Endodermal cell (in vitro differentiated cells): ENCODE measurements around the gene GTSF1L. TPM values are rescaled to one million over a fixed set of nuclear protein-coding genes. Genes with fewer than 3 reads are reported as not detected.

Source experiments
- DNase-seq: peaks from one replicate; pipeline ENCODE4 v3.0.0-alpha.2; 2017
- H3K27ac ChIP-seq: 2 replicates; pipeline ENCODE4 v1.5.1; 2013; ENCODE audit warnings: mild to moderate bottlenecking, low read depth, low read length, moderate library complexity
- H3K27me3 ChIP-seq: 2 replicates; pipeline ENCODE4 v1.6.1; 2013; ENCODE audit warnings: mild to moderate bottlenecking, low read length, moderate library complexity; ENCODE audit not compliant: insufficient read depth, control insufficient read depth, poor library complexity, severe bottlenecking
- H3K36me3 ChIP-seq: 2 replicates; pipeline ENCODE4 v1.7.0; 2013; ENCODE audit warnings: mild to moderate bottlenecking, low read length, moderate library complexity; ENCODE audit not compliant: control insufficient read depth, insufficient read depth
- H3K4me1 ChIP-seq: one replicate; pipeline ENCODE4 v1.7.0; 2013; ENCODE audit warnings: low read length; ENCODE audit not compliant: control insufficient read depth, insufficient read depth
- H3K4me3 ChIP-seq: 2 replicates; pipeline ENCODE4 v1.5.1; 2013; ENCODE audit warnings: mild to moderate bottlenecking, low read length, moderate library complexity
- H3K9ac ChIP-seq: 2 replicates; pipeline ENCODE4 v1.6.1; 2013; ENCODE audit warnings: mild to moderate bottlenecking, low read length, moderate library complexity; ENCODE audit not compliant: poor library complexity, severe bottlenecking; ENCODE audit errors: extremely low read depth
- H3K9me3 ChIP-seq: 2 replicates; pipeline ENCODE4 v1.6.1; 2013; ENCODE audit warnings: mild to moderate bottlenecking, low read length, moderate library complexity; ENCODE audit not compliant: control insufficient read depth
- H3K27ac Mint-ChIP-seq: 2 replicates; pipeline ENCODE4 v1.8.0; 2020; ENCODE audit warnings: mixed read lengths
- H3K27me3 Mint-ChIP-seq: 2 replicates; pipeline ENCODE4 v1.8.0; 2021; ENCODE audit warnings: mild to moderate bottlenecking, mixed read lengths; ENCODE audit not compliant: insufficient read depth
- H3K36me3 Mint-ChIP-seq: 2 replicates; pipeline ENCODE4 v1.8.0; 2020; ENCODE audit warnings: low read depth, mixed read lengths
- H3K4me1 Mint-ChIP-seq: 2 replicates; pipeline ENCODE4 v1.8.0; 2020; ENCODE audit warnings: mixed read lengths
- H3K4me3 Mint-ChIP-seq: 2 replicates; pipeline ENCODE4 v1.8.0; 2020; ENCODE audit warnings: mild to moderate bottlenecking, moderate library complexity, mixed read lengths
- H3K9me3 Mint-ChIP-seq: 2 replicates; pipeline ENCODE4 v1.8.0; 2020; ENCODE audit warnings: mild to moderate bottlenecking, mixed read lengths
- WGBS, 2 experiments: methylation state at CpG; one replicate each; pipeline versions ENCODE4 v1.1.5 to v1.1.7; 2013; ENCODE audit warnings: missing lambda C conversion rate in 2 of 2, mixed read lengths in 1 of 2; ENCODE audit not compliant: insufficient coverage in 1 of 2, insufficient read length in 1 of 2; 5-methylcytosine and 5-hydroxymethylcytosine counted together
- total RNA-seq, 2 donors: library from RNA; stranded (reverse); fragmentation: NEBNext Ultra II Directional in 1 of 2; extraction: Animal tissue kit (Norgen Biotek cat#: 25700) in 1 of 2; gene quantifications; 2 replicates in 1 of 2; 3 replicates in 1 of 2; pipeline ENCODE4 v1.2.1, GENCODE V29; 2021
- TF ChIP-seq, protein P1 (sequence below): fragments of 200-600 bp; sonication (generic); conservative IDR thresholded peaks from 2 replicates; pipeline ENCODE4 v1.5.0; 2021; ENCODE audit warnings: antibody characterized with exemption, mild to moderate bottlenecking

The GTSF1L gene
- total RNA-seq, 2 donors from 2014 or later: not detected

DNA sequence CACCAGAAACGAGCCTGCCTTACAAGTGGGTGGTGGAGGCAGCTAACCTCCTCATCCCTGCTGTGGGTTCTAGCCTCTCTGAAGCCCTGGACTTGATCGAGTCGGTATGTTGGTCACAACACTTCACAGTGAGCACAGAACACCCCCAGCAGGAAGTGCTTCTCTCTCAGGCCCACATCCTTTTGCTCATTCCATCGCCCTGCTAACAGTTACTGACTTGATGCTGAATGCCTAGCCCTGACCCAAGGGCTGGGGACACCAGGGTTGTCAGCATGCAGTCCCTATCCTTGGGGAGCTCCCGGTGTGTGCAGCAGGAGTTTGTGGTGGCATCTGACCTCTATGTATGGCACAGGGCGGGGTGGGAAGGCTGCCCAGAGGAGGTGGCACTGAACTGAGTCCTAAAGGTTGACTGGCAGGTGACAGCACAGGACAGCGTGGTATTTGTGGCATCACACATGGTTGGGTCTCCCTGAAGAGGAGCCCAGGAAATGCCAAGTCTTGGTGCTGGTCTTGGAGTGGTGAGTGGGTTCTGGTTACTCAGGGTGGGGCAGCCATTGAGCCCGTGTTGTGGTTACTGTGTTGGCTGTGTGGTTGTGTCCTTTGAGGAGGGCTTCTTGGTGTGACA lies 26.7 kb downstream of the GTSF1L start:
- Histone ChIP-seq H3K4me3 (no peak overlapping the region), H3K27me3 (no peaks in the 10 kb centered on the region), H3K4me1 (no peaks in the 10 kb centered on the region), H3K9me3 (no peaks in the 10 kb centered on the region), H3K27ac (no peak overlapping the region), H3K36me3 (peaks cover 63% of the 10 kb centered on the region), H3K9ac (no peak overlapping the region)
- Mint-ChIP-seq H3K27me3 (no peaks in the 10 kb centered on the region), H3K4me3 (no peak overlapping the region), H3K36me3 (peaks cover 58% of the 10 kb centered on the region), H3K9me3 (no peaks in the 10 kb centered on the region), H3K27ac (peak overlapping the region; percentile 48), H3K4me1 (no peaks in the 10 kb centered on the region)
- no peak for DNase-seq
- TF ChIP-seq, protein P1, sequence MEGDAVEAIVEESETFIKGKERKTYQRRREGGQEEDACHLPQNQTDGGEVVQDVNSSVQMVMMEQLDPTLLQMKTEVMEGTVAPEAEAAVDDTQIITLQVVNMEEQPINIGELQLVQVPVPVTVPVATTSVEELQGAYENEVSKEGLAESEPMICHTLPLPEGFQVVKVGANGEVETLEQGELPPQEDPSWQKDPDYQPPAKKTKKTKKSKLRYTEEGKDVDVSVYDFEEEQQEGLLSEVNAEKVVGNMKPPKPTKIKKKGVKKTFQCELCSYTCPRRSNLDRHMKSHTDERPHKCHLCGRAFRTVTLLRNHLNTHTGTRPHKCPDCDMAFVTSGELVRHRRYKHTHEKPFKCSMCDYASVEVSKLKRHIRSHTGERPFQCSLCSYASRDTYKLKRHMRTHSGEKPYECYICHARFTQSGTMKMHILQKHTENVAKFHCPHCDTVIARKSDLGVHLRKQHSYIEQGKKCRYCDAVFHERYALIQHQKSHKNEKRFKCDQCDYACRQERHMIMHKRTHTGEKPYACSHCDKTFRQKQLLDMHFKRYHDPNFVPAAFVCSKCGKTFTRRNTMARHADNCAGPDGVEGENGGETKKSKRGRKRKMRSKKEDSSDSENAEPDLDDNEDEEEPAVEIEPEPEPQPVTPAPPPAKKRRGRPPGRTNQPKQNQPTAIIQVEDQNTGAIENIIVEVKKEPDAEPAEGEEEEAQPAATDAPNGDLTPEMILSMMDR: no peak
- WGBS, 2 experiments: 91 to 93% methylated on average over 7 to 8 of the region's 8 CpGs

DNA sequence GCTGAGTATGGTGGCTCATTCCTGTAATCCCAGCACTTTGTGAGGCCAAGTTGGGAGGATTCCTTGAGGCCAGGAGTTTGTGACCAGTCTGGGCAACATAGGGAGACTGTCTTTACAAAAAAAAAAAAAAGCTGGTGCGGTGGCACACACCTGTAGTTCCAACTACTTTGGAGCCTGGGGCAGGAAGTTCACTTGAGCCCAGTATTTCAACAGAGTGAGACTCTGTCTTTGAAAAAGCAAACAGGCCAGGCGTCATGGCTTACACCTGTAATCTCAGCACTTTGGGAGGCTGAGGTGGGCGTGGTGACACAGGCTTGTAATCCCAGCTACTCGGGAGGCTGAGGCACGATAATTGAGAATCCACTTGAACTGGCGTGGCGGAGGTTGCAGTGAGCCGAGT lies 31.2 kb downstream of the GTSF1L start:
- Histone ChIP-seq H3K27ac (no peak overlapping the region), H3K4me3 (no peak overlapping the region), H3K27me3 (no peaks in the 10 kb centered on the region), H3K9me3 (no peaks in the 10 kb centered on the region), H3K4me1 (no peaks in the 10 kb centered on the region), H3K36me3 (peaks cover 44% of the 10 kb centered on the region), H3K9ac (no peak overlapping the region)
- WGBS, 2 experiments: 93 to 95% methylated on average over 7 to 8 of the region's 8 CpGs
- no peak overlapping the region for H3K4me3 Mint-ChIP-seq
- H3K27me3 Mint-ChIP-seq: no peaks in the 10 kb centered on the region
- no peak for DNase-seq
- H3K9me3 Mint-ChIP-seq: no peaks in the 10 kb centered on the region
- no peak overlapping the region for H3K27ac Mint-ChIP-seq
- TF ChIP-seq, protein P1: no peak
- no peaks in the 10 kb centered on the region for H3K4me1 Mint-ChIP-seq
- peaks cover 49% of the 10 kb centered on the region for H3K36me3 Mint-ChIP-seq

DNA sequence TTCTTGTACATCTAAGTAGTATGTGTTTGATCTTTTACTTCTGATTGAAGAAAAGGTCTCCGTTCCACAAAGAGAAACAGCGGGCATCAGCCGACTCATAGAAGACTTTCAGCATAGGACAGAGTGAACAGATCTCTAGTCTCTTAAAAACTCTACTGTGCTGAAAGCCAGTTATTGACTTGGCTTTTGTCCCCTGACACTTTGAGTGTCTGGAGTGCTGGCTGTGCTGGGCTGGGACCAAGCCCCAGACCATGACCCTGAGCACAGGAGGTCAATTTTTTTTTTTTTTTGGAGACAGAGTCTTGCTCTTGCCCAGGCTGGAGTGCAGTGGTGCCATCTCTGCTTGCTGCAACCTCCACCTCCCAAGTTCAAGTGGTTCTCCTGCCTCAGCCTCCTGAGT lies 32.0 kb downstream of the GTSF1L start:
- Mint-ChIP-seq H3K4me1 (no peaks in the 10 kb centered on the region), H3K27me3 (no peaks in the 10 kb centered on the region)
- H3K9me3 ChIP-seq: no peaks in the 10 kb centered on the region

More for the DNA sequence above, 32.0 kb downstream of the GTSF1L start:
- no peak overlapping the region for H3K4me3 Mint-ChIP-seq
- Histone ChIP-seq H3K36me3 (peaks cover 41% of the 10 kb centered on the region), H3K27ac (no peak overlapping the region), H3K4me3 (no peak overlapping the region), H3K4me1 (no peaks in the 10 kb centered on the region), H3K27me3 (no peaks in the 10 kb centered on the region), H3K9ac (no peak overlapping the region)
- 89 to 95% methylated on average over 3 of the region's 3 CpGs for WGBS, 2 experiments
- peaks cover 47% of the 10 kb centered on the region for H3K36me3 Mint-ChIP-seq
- no peaks in the 10 kb centered on the region for H3K9me3 Mint-ChIP-seq
- TF ChIP-seq, protein P1: no peak
- no peak for DNase-seq
- H3K27ac Mint-ChIP-seq: no peak overlapping the region
